GM03348 (cell line): ENCODE results near the gene DEGS2.

Experiments used
- DNase-seq: peaks from one replicate; pipeline ENCODE4 v3.0.0; 2012; ENCODE audit warnings: low spot score

Gene DEGS2

DNA sequence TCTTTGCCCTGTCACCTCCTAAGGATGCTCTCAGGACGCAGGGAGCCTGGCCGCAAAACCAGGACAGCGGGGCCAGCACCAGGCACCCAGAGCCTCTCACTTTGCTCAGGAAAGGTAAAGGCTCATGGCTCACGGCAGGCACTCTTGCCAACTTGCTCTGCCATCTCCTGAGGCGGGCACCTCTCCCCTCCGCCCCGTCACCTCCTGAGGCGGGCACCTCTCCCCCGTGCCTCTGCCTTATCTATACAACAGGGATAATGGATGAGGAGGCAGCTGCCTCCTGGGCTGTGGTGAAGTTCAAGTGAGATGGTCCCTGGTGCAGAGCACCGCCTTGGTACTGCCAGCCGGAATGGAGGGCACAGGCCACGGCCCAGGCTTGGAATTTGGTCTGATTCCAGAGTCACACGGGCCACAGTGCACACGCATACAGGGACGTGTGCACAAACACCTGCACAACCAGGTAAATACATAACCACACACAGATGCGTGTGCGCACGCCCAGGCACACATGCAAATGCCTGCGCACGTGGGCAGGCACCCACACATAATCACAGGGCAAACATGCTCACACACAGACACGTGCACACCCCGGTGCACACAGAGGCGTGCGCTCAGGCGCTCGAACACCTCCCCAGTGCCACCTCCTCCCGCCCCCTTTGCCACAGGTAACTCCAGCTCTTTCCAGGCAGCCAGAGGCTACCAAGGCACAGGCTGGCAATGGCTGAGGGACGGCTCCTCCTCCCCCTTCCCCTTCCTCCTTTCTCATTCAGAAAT is 11.6 kb downstream of the DEGS2 start:
- DNase-seq = no peak

DNA sequence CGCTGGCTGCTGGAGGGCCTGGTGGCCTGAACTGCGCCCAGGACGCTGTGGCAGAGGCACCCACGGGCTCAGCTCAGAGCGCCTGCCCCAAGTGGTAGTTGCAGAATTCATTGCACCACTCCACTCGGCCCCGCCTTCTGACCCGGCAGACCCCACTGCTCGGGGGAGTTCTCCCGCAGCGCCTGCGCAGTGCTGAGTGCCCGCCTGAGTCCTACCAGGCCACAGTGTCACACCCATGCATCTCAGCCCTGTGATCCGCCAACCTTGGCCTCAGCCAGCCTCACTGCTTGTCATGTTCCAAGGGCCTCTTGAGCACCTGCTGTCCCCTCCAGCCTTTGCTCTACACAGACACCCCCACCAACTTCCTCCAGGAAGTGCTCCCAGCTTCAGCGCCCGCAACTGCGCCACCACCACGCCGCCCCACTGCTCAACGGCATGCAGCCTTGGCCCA is 12.2 kb downstream of the DEGS2 start:
- DNase-seq = no peak

DNA sequence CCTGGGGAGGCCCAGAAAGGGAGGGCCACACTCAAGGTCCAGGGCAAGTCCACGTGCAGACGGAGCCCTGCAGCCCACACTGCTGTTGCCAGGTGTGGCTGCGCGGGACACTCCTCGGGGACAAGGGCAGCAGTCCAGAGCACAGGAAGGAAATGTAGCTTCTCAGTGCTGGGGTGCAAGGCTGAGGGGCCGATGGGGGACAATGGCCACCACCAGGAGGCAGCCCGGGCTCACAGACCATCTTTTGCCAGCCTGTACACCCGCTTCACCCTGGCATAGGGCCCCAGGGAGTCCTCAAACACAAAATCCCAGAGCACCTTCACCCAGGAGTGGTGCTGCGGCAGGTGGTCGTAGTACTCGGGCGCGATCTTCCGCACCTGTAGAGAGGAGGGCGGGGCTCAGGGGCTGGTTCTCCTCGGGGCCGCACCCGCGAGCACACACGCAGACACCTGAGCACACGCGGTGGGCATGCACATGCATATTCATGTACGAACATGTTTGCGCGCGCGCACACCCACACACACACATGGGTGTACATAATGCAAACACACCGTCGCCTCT is 12.8 kb downstream of the DEGS2 start:
- no peak for DNase-seq

DNA sequence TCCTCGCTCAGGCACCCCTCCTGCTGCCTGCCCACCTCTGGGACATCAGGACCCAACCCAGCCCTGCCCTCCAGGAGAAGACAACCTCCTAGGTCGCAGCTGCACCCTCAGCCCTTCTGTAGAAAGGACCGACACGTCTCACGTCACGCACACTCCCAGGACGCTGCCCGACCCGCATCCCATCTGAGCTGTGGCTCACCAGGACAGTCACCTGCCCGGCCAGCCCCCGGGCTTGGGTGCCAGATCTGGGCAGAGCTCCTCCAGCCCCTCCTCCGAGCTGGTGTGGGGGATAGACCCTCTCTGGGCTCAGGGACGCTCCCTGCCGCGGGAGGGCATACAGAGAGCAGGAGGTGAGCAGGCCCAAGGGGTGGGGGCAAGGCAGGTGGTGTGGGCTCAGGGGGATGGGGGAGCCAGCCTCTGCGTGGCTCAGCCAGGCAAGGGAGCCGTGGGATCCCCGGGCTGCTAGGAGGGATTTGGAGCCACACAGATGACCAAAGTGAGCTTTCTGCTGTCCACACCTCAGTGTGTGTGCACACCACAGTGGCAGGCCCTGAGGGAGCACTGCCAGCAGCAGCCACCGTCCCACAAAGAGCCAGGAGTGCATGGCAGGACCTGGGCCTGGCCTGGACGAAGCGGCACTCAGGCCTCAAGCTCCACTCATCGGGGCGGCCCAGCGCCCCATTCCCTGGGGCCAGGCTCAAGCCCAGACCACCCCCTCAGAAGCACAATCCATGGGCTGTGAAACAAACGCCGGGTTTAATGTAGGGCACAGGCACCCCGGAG is 13.6 kb downstream of the DEGS2 start:
- no peak for DNase-seq

DNA sequence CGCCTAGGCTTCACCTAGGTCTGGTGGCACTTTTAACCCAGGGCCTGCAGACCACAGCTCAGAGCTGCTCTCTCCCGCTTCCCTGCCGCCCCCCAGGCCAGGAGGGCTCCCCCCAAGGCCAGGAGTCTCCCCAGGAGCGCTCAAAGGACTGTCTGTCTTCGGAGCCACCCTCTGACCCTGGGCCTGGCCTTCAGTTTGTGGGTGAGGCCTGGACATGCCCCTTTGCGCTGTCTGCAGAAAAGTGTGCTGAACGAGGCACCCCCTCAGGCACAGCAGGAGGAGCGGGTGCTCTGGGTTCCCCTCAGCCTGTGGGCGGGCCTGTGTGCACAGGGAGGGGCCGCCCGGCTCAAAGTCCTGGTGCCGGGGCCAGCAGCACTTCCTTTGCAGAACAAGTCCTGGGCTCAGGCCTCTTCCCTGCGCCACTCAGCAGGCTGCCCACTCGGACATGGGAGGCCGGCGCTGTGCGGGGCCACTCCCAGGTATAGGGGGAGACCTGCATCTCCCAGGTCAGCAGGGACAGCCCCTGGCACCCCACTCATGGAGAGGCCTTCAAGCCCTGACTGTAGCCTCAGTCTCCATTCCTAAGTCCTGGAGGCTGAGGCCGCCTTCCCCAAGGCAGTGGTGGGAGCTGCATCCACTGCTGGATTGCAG is 14.3 kb downstream of the DEGS2 start:
- DNase-seq = no peak

DNA sequence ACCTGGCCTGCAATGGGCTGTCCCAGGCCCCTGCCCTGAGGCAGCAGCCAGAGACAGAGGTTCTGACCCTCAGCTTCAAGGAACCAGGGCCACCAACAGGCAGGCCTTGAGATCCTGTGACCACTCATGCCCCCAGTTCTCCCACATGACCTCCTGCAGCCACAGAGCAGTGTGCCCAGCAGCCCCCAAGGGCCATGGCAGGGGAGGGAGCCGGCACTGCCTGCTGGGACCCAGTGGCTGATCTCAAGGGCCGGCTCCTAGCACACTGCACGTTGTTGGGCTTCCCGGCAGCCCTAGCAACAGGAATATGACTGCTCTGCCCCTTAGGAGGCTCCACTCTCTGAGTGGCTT is 14.8 kb downstream of the DEGS2 start:
- no peak for DNase-seq

DNA sequence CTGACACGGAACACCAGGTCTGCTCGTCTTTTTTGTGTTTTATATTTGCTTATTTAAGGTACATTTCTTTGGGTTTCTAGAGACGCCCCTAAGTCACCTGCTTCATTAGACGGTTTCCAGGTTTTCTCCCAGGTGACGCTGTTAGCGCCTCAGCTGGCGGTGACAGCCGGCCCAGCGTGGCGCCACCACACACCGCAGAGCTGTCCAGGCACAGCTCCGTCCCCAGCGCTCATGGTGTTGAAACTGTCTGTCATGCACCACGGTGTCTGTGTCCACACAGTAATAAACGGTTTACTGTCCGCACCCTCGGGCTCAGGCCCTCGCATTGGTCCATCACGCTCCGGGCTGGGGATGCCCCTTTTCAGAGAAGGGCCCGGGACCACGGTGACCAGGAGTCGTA is 15.5 kb downstream of the DEGS2 start:
- DNase-seq = no peak

DNA sequence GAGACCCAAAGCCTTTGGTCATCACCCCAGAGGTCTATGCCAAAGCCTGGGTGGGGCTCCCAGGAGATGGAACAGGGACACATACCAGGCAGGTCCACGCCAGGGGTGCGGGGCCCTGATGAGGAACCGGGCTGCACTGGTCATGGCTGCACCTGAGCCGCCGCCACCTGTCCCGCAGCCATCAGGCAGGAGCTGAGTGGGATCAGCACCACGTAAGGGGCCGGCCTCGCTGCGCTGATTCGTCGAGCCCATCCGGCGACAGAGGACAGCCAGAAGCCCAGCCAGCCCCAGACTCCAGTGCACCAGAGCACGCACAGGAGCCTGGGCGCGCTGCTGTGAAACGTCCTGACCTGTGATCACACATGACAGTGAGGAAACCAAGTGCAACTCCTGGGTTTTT is 15.9 kb downstream of the DEGS2 start:
- no peak for DNase-seq

DNA sequence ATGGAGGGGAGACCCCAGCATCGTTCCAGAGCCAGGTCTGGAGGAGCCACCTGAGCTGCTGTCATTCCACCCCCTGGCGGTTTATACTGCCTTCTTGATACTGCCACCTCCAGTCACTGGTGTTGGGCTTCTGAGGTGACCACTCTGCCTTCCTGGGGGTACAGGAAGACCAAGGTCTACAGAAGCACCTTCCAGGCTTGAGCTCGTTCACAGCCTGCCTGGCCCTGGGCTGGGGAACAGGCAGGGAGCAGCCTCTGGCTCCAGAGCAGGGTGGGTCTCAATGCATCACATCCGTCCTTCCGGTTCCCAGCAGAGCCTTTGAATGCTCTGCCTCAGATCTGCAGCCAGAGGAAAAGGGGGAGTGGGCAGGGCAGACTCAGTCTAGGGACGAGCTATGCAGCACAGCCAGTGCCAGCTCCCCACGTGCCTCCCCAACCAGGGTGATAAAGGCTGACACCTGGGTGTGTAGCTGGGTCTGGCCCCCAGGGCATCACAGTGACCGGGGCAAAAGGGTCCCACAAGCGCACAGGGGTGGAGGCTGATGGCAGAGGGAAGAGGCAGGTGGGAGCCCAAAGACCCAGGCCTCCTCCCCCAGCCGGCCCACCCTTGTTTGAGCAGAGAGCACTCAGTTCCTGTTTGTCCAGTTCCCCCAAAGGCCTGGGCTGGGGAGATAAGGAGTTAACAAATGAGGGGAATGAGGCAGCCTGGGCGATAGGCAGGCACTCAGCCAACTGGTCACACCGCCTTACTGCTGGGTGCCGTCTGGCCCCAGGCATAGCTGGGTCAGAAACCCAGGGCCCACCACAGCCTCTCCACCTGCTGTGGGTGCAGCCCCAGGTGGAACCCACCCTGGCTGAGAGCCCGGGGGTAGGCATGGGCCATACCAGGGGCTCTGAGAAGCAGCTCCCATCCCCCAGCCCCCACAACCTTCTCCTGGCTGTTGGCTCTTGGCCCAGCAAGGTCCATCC is 17.1 kb downstream of the DEGS2 start:
- no peak for DNase-seq

DNA sequence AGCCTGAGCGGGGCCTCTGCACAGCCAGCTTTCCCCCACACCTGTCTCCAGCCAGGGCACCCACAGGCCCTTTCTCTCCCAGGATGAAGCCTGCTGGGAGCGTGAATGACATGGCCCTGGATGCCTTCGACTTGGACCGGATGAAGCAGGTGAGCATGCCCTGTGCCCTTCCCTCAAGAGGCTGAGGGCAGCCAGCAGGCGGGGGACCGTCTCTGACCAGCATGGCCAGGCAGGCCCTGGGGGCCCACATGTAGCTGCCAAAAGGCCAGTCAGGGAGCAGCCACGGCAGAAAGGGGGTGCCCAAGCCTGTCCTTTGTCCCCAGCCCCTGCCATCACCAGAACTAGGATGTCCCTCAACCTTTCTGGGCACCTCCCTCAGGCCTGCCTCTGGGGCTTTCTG is 18.3 kb downstream of the DEGS2 start:
- no peak for DNase-seq

DNA sequence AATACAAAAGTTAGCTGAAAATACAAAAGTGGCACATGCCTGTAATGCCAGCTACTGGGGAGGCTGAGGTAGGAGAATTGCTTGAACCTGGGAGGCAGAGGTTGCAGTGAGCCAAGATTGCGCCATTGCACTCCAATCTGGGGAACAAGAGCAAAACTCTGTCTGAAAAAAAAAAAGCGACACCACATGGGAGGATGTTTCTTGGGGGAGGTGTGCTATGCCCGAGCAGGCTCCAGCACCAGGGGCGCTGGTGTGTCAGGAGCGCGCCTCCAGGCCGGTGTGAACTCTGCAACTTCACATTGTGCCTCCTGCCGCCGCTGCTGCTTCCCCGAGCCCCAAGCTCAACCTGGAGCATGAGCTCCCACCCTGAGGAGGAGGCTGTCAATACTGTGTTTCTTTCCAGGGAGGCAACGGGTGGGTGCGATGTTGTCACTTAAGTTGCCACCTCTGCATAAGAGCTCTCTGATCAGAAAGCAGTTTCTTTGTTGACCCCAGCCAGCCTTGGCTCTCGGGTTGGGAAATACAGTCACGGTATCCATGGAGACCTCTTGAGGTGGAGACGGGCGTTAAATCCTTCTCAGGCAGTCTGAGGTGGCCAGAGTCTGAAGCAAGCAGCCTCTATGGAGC is 18.9 kb downstream of the DEGS2 start:
- DNase-seq = no peak

DNA sequence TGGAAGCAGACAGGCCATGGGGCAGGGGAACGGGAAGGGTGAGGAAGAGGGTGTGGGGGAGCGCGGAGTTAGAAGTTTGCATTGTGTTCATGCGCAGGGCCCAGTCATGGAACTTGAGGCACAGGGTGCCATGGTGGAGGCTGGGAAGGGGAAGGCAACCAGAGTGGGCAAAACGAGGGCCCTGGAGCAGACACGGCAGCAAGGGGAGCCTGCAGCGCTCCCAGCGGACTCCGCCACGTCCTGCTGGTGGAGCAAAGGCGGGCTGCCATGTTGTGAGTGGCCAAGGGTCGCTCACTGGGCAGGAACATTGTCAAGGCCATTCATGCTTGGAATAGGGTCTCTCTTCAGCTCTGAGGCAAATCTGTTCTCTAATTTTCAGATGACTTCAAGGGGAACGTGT is 20.5 kb downstream of the DEGS2 start:
- no peak for DNase-seq

DNA sequence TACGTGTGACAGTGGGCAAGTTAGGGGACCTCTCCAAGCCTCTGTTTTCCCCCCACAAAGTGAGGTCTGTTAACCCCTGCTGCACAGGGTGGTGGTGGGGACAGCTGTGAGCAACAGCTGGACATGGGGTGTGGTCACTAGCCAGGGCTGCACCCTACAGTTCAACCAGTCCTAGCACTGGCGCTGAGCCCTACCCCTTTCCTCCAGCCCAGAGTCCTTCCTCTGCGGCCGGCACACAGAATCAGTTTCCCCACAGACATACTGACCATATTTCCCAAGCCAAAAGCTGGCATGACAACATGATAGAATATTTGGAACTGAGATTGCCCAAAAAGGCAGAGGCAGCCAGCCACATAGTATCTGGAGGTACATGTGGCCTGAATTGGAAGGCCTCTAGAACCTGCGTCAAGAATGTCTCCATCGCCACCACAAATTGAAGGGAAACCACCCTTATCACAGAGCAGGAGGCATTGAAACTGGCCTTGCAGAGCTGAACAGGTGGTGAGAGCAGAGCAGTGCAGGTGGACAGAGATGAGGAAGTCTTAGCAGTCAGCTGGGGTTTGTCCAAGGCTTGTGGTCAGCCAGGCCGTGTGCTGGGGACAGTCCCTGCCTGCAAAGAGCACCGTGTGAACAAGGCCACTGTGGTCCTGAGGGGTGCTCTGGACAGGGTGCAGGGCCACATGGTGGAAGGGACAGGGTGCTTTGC is 21.2 kb downstream of the DEGS2 start:
- DNase-seq = no peak

DNA sequence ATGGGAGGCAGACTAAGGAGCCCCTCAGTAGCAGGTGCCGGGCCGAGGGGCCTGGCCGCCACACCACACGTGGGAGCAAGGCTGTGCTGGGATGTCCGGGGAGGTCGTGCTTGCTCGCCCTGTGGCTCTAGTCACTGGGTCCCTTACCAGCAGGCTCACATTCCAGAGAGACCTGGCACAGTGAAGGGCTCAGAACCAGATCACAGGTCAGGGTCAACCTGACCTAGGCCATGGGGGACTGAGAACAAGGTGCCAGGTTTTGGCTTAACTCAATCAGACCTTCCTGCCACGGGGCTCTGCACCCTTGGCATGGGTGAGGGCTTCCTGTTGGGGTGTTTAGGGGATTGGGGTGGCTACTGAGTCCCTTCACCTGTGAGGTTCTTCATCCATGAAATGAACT is 22.3 kb downstream of the DEGS2 start:
- no peak for DNase-seq

DNA sequence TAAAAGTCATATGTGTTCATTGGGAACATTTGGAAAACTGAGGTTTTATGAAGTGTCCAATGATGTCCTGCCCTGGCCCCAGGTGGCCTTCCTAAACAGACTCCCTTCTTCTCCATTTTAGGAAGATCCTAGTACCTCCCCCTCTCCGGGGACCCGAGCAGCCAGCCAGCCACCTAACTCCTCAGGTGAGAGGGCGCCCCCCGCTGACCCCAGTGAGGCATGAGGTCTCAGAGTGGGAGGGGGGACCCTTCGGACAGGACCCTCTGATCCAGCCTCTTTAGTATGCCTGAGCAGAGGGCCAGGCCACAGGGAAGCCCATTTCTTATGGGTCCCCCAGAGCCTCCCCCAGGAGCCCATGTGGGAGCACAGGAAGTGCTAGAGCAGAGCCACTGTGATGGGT is 23.7 kb downstream of the DEGS2 start:
- DNase-seq = no peak

DNA sequence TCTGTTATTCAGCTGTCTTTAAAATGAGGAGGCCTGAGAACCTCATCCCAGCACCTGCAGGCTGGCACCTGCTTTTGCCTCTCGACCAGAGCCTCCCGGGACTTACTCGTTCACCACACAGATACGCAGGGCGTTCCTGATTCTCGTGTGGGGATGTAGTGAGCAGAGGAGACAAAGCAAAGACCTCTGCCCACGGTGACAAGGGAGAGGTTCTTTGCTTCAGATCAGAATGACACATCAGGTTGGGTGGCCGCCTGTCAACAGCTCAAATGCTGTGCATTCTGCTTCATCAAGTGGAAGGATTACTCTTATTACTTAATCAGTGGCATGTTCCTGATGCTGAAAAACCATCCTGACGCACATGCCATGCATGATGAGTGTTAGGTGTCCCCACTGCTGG is 24.4 kb downstream of the DEGS2 start:
- DNase-seq = no peak

DNA sequence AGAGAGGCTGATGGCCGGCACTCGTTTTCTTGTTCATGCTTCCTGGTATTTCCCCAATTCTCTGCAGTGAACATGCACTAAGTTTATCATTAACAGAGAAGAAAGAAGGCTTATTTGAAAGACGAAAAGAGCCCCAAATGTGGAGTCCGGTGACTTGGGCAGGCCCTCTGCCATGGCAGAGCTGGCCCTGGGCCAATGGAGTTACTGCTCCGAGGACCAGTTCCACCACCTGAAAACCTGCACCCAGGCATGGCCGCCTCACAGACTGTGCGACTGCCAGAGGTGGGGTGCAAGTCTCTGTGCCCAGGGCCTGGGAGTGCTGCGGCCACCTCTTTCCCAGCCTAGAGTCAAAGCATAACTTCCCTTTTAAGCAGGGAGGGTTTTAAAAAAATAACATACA is 24.9 kb downstream of the DEGS2 start:
- no peak for DNase-seq

DNA sequence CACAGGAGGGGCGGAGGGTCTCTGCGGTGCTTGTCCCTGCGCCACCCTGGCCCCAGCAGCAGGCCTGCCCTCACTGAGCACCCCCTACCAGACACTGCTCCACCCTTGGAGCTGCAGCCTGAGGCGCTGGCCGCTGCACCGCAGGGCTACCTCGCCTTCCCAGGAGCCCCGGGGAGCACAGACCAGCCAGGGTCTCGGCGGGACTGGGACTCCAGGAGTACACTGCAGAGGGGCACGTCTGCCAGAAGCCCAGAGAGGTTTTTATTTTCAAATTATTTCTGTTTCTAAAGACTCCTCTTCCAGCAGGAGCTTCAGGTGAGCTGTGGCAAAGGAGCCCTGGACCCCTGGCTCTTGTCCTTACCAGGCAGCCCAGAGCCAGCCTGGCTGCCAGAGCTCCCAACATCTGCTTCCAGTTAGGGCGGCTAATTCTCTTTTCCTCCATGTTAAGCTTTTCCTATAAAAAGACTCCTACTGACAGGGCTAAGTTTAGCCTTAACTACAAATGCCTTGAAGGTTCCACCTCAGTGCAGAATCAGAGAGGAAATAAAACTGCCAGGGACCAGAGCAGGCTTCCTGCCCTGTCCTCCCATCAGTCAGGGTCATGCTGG is 26.4 kb downstream of the DEGS2 start:
- DNase-seq = peak; percentile 63

DNA sequence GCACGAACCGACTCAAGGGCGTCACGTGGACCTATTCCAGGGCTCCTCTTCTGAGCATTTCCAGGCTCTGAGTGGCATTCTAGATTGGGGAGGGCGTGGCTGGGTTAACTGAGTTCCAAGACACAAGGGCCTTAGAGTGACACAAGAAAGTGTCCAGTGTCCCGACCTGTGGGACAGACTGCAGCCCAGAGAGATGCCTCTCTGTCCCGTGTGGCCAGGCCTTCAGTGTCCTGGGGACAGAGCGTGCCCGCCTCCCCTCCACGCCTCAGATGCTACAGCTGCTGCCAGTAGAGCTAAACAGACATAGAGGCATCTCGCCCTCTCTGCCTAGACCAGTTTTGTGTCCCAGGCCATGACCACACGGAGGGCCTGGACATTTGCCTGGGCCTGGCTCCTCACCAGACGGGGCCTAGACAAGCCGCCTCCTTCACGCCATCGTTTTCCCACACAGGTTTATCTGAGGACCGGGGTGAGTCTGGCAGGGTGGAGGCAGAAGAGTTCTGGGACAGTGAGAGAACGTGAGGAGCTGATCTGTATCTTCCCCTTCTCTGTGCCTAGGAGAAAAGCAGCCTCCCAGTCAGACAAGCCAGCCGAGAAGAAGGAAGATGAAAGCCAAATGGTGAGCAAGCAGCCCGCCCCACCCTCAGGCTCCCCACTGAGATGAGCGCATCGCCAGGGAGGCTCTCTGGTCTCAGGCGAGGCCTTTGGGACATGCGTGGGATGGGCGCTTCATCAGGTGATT is 27.1 kb downstream of the DEGS2 start:
- peak; percentile 90 for DNase-seq
